ENCODE measurements around the gene CFC1B.
"Not testable (repeated sequence)": the region's sequence is repeated elsewhere in the genome, so short reads cannot be mapped to it uniquely, and the experiment has no call there.

DNA sequence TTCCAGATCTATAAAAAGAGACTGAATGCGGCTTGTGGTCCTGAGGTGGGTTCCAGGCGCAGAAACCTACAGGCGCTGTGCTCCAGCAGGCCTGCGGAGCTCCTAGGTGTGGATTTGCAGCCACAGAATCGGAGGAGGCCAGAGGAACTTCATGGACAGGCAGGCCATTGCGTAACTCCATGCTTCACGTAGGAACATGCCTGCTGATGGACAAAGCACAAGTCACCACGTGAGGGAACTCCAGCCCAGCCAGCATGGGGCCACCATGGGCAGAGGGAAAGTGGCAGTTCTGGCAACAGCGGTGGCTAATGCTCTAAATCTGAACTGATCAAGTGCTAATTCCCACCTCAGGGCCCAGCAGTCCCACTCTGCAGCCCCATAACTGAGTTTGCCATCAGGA, 17.2 kb downstream of the CFC1B start:
- TF ChIP-seq POLR2AphosphoS5 (IDR thresholded peaks at IDR 0.05; ENCODE audit: low read depth, low read length); RCOR1 (IDR thresholded peaks at IDR 0.05; ENCODE audit: low read length); TEAD4 (IDR thresholded peaks at IDR 0.05; ENCODE audit: borderline replicate concordance, insufficient read depth); NRF1 (IDR thresholded peaks at IDR 0.05; ENCODE audit: low read depth, low read length); ELF1 (IDR thresholded peaks at IDR 0.05); SMC3 (IDR thresholded peaks at IDR 0.05; ENCODE audit: low read depth, low read length); EP300 (IDR thresholded peaks at IDR 0.05; ENCODE audit: borderline replicate concordance in 1 of 2, low read depth in 1 of 2, low read length in 1 of 2); RAD21 (IDR thresholded peaks at IDR 0.05; ENCODE audit: low read length): not testable (repeated sequence)
- TF ChIP-seq, protein P1, sequence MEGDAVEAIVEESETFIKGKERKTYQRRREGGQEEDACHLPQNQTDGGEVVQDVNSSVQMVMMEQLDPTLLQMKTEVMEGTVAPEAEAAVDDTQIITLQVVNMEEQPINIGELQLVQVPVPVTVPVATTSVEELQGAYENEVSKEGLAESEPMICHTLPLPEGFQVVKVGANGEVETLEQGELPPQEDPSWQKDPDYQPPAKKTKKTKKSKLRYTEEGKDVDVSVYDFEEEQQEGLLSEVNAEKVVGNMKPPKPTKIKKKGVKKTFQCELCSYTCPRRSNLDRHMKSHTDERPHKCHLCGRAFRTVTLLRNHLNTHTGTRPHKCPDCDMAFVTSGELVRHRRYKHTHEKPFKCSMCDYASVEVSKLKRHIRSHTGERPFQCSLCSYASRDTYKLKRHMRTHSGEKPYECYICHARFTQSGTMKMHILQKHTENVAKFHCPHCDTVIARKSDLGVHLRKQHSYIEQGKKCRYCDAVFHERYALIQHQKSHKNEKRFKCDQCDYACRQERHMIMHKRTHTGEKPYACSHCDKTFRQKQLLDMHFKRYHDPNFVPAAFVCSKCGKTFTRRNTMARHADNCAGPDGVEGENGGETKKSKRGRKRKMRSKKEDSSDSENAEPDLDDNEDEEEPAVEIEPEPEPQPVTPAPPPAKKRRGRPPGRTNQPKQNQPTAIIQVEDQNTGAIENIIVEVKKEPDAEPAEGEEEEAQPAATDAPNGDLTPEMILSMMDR (IDR thresholded peaks at IDR 0.05) = not testable (repeated sequence)
- TF ChIP-seq, protein P2, sequence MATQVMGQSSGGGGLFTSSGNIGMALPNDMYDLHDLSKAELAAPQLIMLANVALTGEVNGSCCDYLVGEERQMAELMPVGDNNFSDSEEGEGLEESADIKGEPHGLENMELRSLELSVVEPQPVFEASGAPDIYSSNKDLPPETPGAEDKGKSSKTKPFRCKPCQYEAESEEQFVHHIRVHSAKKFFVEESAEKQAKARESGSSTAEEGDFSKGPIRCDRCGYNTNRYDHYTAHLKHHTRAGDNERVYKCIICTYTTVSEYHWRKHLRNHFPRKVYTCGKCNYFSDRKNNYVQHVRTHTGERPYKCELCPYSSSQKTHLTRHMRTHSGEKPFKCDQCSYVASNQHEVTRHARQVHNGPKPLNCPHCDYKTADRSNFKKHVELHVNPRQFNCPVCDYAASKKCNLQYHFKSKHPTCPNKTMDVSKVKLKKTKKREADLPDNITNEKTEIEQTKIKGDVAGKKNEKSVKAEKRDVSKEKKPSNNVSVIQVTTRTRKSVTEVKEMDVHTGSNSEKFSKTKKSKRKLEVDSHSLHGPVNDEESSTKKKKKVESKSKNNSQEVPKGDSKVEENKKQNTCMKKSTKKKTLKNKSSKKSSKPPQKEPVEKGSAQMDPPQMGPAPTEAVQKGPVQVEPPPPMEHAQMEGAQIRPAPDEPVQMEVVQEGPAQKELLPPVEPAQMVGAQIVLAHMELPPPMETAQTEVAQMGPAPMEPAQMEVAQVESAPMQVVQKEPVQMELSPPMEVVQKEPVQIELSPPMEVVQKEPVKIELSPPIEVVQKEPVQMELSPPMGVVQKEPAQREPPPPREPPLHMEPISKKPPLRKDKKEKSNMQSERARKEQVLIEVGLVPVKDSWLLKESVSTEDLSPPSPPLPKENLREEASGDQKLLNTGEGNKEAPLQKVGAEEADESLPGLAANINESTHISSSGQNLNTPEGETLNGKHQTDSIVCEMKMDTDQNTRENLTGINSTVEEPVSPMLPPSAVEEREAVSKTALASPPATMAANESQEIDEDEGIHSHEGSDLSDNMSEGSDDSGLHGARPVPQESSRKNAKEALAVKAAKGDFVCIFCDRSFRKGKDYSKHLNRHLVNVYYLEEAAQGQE (IDR thresholded peaks at IDR 0.05; ENCODE audit: low read depth, low read length) = not testable (repeated sequence)
